ENCODE results near the gene SOST. TPM values are rescaled to one million over a fixed set of nuclear protein-coding genes. Genes with fewer than 3 reads are reported as not detected.

SOST gene
- total RNA-seq, 1 experiment from 2014 or later, result not detected

DNA sequence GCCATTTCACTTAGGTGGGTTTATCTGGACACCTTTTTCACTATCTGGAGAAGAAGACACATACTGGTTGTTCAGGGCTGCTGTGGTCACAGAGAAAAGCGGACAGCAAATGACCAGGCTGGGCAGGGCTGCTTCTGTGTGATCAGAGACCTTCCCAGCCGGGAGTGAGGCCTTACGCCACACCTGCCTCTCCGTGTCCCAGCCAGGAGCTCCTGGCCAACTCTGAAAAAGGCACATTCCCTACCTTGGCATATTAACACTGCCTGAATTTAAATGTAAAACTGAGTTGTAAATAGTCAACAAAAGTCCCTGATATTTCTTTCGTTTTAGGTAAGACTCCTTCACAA, 9.1 kb upstream of the SOST start:
- Histone ChIP-seq H3K27me3 (ENCODE audit: control insufficient read depth, insufficient read depth, low read length) (no peaks in the 10 kb centered on the region), H3K4me1 (ENCODE audit: control insufficient read depth, insufficient read depth, low read length) (no peaks in the 10 kb centered on the region), H3K4me3 (ENCODE audit: low read depth in 2 of 2, low read length in 2 of 2) (no peak overlapping the region), H3K36me3 (ENCODE audit: control insufficient read depth, insufficient read depth, low read length) (no peaks in the 10 kb centered on the region), H3K9me3 (ENCODE audit: control insufficient read depth, insufficient read depth, low read depth, low read length) (no peaks in the 10 kb centered on the region), H3K27ac (ENCODE audit: low read length) (no peak overlapping the region)
- in situ Hi-C loops (cut with HindIII; ENCODE audit: low pct_unique_long_range_greater_than_20kb, low sequenced_read_pairs) (no loop called here), intact Hi-C loops (cut with micrococcal nuclease; ENCODE audit: unreplicated experiment) (no loop called here)
- BruUV-seq (replicated peaks), result TSS peak; percentile 53
- no peak for TF ChIP-seq CTCF (IDR thresholded peaks at IDR 0.05)
- no peak for TF ChIP-seq TCF7L2 (IDR thresholded peaks at IDR 0.05; ENCODE audit: low read depth, low read length)
- no peak for TF ChIP-seq SIN3A (IDR thresholded peaks at IDR 0.05; ENCODE audit: borderline replicate concordance, insufficient read depth, low read depth, low read length)
- TF ChIP-seq POLR2AphosphoS5 (IDR thresholded peaks at IDR 0.05; ENCODE audit: low read depth, low read length), result no peak
- TF ChIP-seq, protein P1, sequence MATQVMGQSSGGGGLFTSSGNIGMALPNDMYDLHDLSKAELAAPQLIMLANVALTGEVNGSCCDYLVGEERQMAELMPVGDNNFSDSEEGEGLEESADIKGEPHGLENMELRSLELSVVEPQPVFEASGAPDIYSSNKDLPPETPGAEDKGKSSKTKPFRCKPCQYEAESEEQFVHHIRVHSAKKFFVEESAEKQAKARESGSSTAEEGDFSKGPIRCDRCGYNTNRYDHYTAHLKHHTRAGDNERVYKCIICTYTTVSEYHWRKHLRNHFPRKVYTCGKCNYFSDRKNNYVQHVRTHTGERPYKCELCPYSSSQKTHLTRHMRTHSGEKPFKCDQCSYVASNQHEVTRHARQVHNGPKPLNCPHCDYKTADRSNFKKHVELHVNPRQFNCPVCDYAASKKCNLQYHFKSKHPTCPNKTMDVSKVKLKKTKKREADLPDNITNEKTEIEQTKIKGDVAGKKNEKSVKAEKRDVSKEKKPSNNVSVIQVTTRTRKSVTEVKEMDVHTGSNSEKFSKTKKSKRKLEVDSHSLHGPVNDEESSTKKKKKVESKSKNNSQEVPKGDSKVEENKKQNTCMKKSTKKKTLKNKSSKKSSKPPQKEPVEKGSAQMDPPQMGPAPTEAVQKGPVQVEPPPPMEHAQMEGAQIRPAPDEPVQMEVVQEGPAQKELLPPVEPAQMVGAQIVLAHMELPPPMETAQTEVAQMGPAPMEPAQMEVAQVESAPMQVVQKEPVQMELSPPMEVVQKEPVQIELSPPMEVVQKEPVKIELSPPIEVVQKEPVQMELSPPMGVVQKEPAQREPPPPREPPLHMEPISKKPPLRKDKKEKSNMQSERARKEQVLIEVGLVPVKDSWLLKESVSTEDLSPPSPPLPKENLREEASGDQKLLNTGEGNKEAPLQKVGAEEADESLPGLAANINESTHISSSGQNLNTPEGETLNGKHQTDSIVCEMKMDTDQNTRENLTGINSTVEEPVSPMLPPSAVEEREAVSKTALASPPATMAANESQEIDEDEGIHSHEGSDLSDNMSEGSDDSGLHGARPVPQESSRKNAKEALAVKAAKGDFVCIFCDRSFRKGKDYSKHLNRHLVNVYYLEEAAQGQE (IDR thresholded peaks at IDR 0.05; ENCODE audit: insufficient read depth in 1 of 2, low read depth in 2 of 2, low read length in 1 of 2), result no peak
- POLR2A ChIA-PET, result no interaction called here
- DNase-seq (ENCODE audit: low read depth, low spot score) (no peak), ATAC-seq (no peak)
- CTCF ChIA-PET, result no interaction called here

GRCh38 chr17:43767053-43767712, 8.6 kb upstream of the SOST start:
- no peaks in the 10 kb centered on the region for H3K36me3 ChIP-seq (ENCODE audit: control insufficient read depth, insufficient read depth, low read length)
- no peak for DNase-seq (ENCODE audit: low read depth, low spot score)

More at GRCh38 chr17:43767053-43767712, 8.6 kb upstream of the SOST start:
- no peaks in the 10 kb centered on the region for H3K27me3 ChIP-seq (ENCODE audit: control insufficient read depth, insufficient read depth, low read length)
- BruUV-seq (replicated peaks), result no TSS peak
- no peak overlapping the region for H3K4me3 ChIP-seq (ENCODE audit: low read depth in 2 of 2, low read length in 2 of 2)
- in situ Hi-C loops (cut with HindIII; ENCODE audit: low pct_unique_long_range_greater_than_20kb, low sequenced_read_pairs), result no loop called here
- H3K27ac ChIP-seq (ENCODE audit: low read length), result no peak overlapping the region
- H3K4me1 ChIP-seq (ENCODE audit: control insufficient read depth, insufficient read depth, low read length), result no peaks in the 10 kb centered on the region
- intact Hi-C loops (cut with micrococcal nuclease; ENCODE audit: unreplicated experiment), result no loop called here
- H3K9me3 ChIP-seq (ENCODE audit: control insufficient read depth, insufficient read depth, low read depth, low read length), result no peaks in the 10 kb centered on the region
- POLR2A ChIA-PET, result no interaction called here
- no peak for TF ChIP-seq SIN3A (IDR thresholded peaks at IDR 0.05; ENCODE audit: borderline replicate concordance, insufficient read depth, low read depth, low read length)
- no peak for TF ChIP-seq CTCF (IDR thresholded peaks at IDR 0.05)
- TF ChIP-seq, protein P1 (IDR thresholded peaks at IDR 0.05; ENCODE audit: insufficient read depth in 1 of 2, low read depth in 2 of 2, low read length in 1 of 2), result no peak
- no peak for TF ChIP-seq POLR2AphosphoS5 (IDR thresholded peaks at IDR 0.05; ENCODE audit: low read depth, low read length)
- no peak for TF ChIP-seq TCF7L2 (IDR thresholded peaks at IDR 0.05; ENCODE audit: low read depth, low read length)
- CTCF ChIA-PET, result interaction anchor here (0.9 kb wide), 1 partner anchor 68 kb away, joined by 4 read pairs; no protein-coding TSS in a partner anchor
- ATAC-seq, result peak; percentile 43; the same call in 1 of the 2 replicates
